ENCODE measurements around the gene FCRL4.
"Not testable (repeated sequence)": the region's sequence is repeated elsewhere in the genome, so short reads cannot be mapped to it uniquely, and the experiment has no call there.

Gene FCRL4

GRCh38 chr1:157562515-157562914, 35.4 kb downstream of the FCRL4 start:
- no peak overlapping the region for H3K27ac ChIP-seq (ENCODE audit: low read depth in 2 of 2, low read length in 2 of 2)
- H3K4me1 ChIP-seq (ENCODE audit: control insufficient read depth in 2 of 2, insufficient read depth in 2 of 2, low read length in 2 of 2) = peaks cover 0 to 3% of the 10 kb centered on the region in 2 donors
- no peaks in the 10 kb centered on the region for H3K9me3 ChIP-seq (ENCODE audit: control insufficient read depth in 2 of 2, low read length in 2 of 2)
- no peak overlapping the region for H3K4me3 ChIP-seq (ENCODE audit: low read length in 2 of 2)
- H3K9ac ChIP-seq (ENCODE audit: low read depth in 1 of 2, low read length in 2 of 2) = no peak overlapping the region
- no peaks in the 10 kb centered on the region for H3K36me3 ChIP-seq (ENCODE audit: control insufficient read depth in 2 of 2, insufficient read depth in 2 of 2, low read length in 2 of 2)
- no peaks in the 10 kb centered on the region for H3K27me3 ChIP-seq (ENCODE audit: control insufficient read depth in 2 of 2, insufficient read depth in 2 of 2, low read length in 2 of 2)

- H3K27ac ChIP-seq (ENCODE audit: low read depth in 2 of 2, low read length in 2 of 2) = no peak overlapping the region
- H3K9ac ChIP-seq (ENCODE audit: low read depth in 1 of 2, low read length in 2 of 2) = no peak overlapping the region
- no peaks in the 10 kb centered on the region for H3K27me3 ChIP-seq (ENCODE audit: control insufficient read depth in 2 of 2, insufficient read depth in 2 of 2, low read length in 2 of 2)
- peaks cover 0 to 3% of the 10 kb centered on the region in 2 donors for H3K4me1 ChIP-seq (ENCODE audit: control insufficient read depth in 2 of 2, insufficient read depth in 2 of 2, low read length in 2 of 2)
- no peaks in the 10 kb centered on the region for H3K36me3 ChIP-seq (ENCODE audit: control insufficient read depth in 2 of 2, insufficient read depth in 2 of 2, low read length in 2 of 2)
- no peaks in the 10 kb centered on the region for H3K9me3 ChIP-seq (ENCODE audit: control insufficient read depth in 2 of 2, low read length in 2 of 2)
- no peak overlapping the region for H3K4me3 ChIP-seq (ENCODE audit: low read length in 2 of 2)
These were observed 39.8 kb downstream of the FCRL4 start for GRCh38 chr1:157558119-157558518.

- no peaks in the 10 kb centered on the region for H3K4me1 ChIP-seq (ENCODE audit: control insufficient read depth in 2 of 2, insufficient read depth in 2 of 2, low read length in 2 of 2)
- no peaks in the 10 kb centered on the region for H3K9me3 ChIP-seq (ENCODE audit: control insufficient read depth in 2 of 2, low read length in 2 of 2)
- no peaks in the 10 kb centered on the region for H3K27me3 ChIP-seq (ENCODE audit: control insufficient read depth in 2 of 2, insufficient read depth in 2 of 2, low read length in 2 of 2)
- H3K4me3 ChIP-seq (ENCODE audit: low read length in 2 of 2) = peak within 1 kb of the TSS in 1 of 2 donors; percentile 51
- no peaks in the 10 kb centered on the region for H3K36me3 ChIP-seq (ENCODE audit: control insufficient read depth in 2 of 2, insufficient read depth in 2 of 2, low read length in 2 of 2)
- H3K27ac ChIP-seq (ENCODE audit: low read depth in 2 of 2, low read length in 2 of 2) = peak within 1 kb of the TSS in 1 of 2 donors; percentile 34
- peak within 1 kb of the TSS in 1 of 2 donors; percentile 3 for H3K9ac ChIP-seq (ENCODE audit: low read depth in 1 of 2, low read length in 2 of 2)
These were observed 45.9 kb downstream of the FCRL4 start, which contains the start of gene FCRL5 for GRCh38 chr1:157551694-157552693. Gene FCRL5, minus strand, starts transcription at chr1:157552515. Its CDS starts 153 bp downstream, at chr1:157552362.

DNA sequence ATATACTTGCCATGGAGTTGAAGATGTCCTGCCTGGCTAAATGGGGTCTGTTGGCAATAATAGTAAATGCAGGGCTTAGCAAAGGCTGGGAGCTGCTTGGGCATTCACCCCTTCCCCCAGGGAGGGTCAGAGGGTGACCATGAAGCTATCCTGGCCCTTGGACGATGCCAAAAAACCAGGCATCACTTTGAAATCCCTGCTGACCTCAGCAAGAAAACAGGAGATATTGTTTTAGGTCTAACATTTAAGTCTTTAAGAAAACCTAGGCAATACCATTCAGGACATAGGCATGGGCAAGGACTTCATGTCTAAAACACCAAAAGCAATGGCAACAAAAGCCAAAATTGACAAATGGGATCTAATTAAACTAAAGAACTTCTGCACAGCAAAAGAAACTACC, 49.8 kb downstream of the FCRL4 start:
- not testable (repeated sequence) for H3K9me3 ChIP-seq (ENCODE audit: control insufficient read depth in 2 of 2, low read length in 2 of 2); H3K4me3 ChIP-seq (ENCODE audit: low read length in 2 of 2); H3K36me3 ChIP-seq (ENCODE audit: control insufficient read depth in 2 of 2, insufficient read depth in 2 of 2, low read length in 2 of 2); H3K27ac ChIP-seq (ENCODE audit: low read depth in 2 of 2, low read length in 2 of 2); H3K27me3 ChIP-seq (ENCODE audit: control insufficient read depth in 2 of 2, insufficient read depth in 2 of 2, low read length in 2 of 2); H3K9ac ChIP-seq (ENCODE audit: low read depth in 1 of 2, low read length in 2 of 2); H3K4me1 ChIP-seq (ENCODE audit: control insufficient read depth in 2 of 2, insufficient read depth in 2 of 2, low read length in 2 of 2)

- H3K27ac ChIP-seq (ENCODE audit: low read depth in 2 of 2, low read length in 2 of 2) = no peak overlapping the region
- no peak overlapping the region for H3K4me3 ChIP-seq (ENCODE audit: low read length in 2 of 2)
- no peaks in the 10 kb centered on the region for H3K4me1 ChIP-seq (ENCODE audit: control insufficient read depth in 2 of 2, insufficient read depth in 2 of 2, low read length in 2 of 2)
- no peak overlapping the region for H3K9ac ChIP-seq (ENCODE audit: low read depth in 1 of 2, low read length in 2 of 2)
- no peaks in the 10 kb centered on the region for H3K36me3 ChIP-seq (ENCODE audit: control insufficient read depth in 2 of 2, insufficient read depth in 2 of 2, low read length in 2 of 2)
- no peaks in the 10 kb centered on the region for H3K9me3 ChIP-seq (ENCODE audit: control insufficient read depth in 2 of 2, low read length in 2 of 2)
- H3K27me3 ChIP-seq (ENCODE audit: control insufficient read depth in 2 of 2, insufficient read depth in 2 of 2, low read length in 2 of 2) = peaks cover 2 to 4% of the 10 kb centered on the region in 2 donors
These were observed 55.2 kb downstream of the FCRL4 start for GRCh38 chr1:157542676-157543075.

GRCh38 chr1:157540852-157541251, 57.0 kb downstream of the FCRL4 start:
- no peaks in the 10 kb centered on the region for H3K36me3 ChIP-seq (ENCODE audit: control insufficient read depth in 2 of 2, insufficient read depth in 2 of 2, low read length in 2 of 2)
- no peaks in the 10 kb centered on the region for H3K9me3 ChIP-seq (ENCODE audit: control insufficient read depth in 2 of 2, low read length in 2 of 2)
- no peak overlapping the region for H3K9ac ChIP-seq (ENCODE audit: low read depth in 1 of 2, low read length in 2 of 2)
- peaks cover 2 to 4% of the 10 kb centered on the region in 2 donors for H3K27me3 ChIP-seq (ENCODE audit: control insufficient read depth in 2 of 2, insufficient read depth in 2 of 2, low read length in 2 of 2)
- H3K4me3 ChIP-seq (ENCODE audit: low read length in 2 of 2) = no peak overlapping the region
- no peak overlapping the region for H3K27ac ChIP-seq (ENCODE audit: low read depth in 2 of 2, low read length in 2 of 2)
- no peaks in the 10 kb centered on the region for H3K4me1 ChIP-seq (ENCODE audit: control insufficient read depth in 2 of 2, insufficient read depth in 2 of 2, low read length in 2 of 2)

GRCh38 chr1:157540160-157540748, 57.6 kb downstream of the FCRL4 start:
- no peaks in the 10 kb centered on the region for H3K36me3 ChIP-seq (ENCODE audit: control insufficient read depth in 2 of 2, insufficient read depth in 2 of 2, low read length in 2 of 2)
- no peak overlapping the region for H3K9ac ChIP-seq (ENCODE audit: low read depth in 1 of 2, low read length in 2 of 2)
- H3K4me1 ChIP-seq (ENCODE audit: control insufficient read depth in 2 of 2, insufficient read depth in 2 of 2, low read length in 2 of 2) = no peaks in the 10 kb centered on the region
- H3K27me3 ChIP-seq (ENCODE audit: control insufficient read depth in 2 of 2, insufficient read depth in 2 of 2, low read length in 2 of 2) = peaks cover 2 to 4% of the 10 kb centered on the region in 2 donors
- H3K27ac ChIP-seq (ENCODE audit: low read depth in 2 of 2, low read length in 2 of 2) = no peak overlapping the region
- no peaks in the 10 kb centered on the region for H3K9me3 ChIP-seq (ENCODE audit: control insufficient read depth in 2 of 2, low read length in 2 of 2)
- H3K4me3 ChIP-seq (ENCODE audit: low read length in 2 of 2) = no peak overlapping the region

- Histone ChIP-seq H3K9me3 (ENCODE audit: control insufficient read depth in 2 of 2, low read length in 2 of 2) (no peaks in the 10 kb centered on the region), H3K27ac (ENCODE audit: low read depth in 2 of 2, low read length in 2 of 2) (no peak overlapping the region), H3K4me1 (ENCODE audit: control insufficient read depth in 2 of 2, insufficient read depth in 2 of 2, low read length in 2 of 2) (no peaks in the 10 kb centered on the region), H3K27me3 (ENCODE audit: control insufficient read depth in 2 of 2, insufficient read depth in 2 of 2, low read length in 2 of 2) (peaks cover 2 to 4% of the 10 kb centered on the region in 2 donors), H3K9ac (ENCODE audit: low read depth in 1 of 2, low read length in 2 of 2) (no peak overlapping the region), H3K36me3 (ENCODE audit: control insufficient read depth in 2 of 2, insufficient read depth in 2 of 2, low read length in 2 of 2) (no peaks in the 10 kb centered on the region), H3K4me3 (ENCODE audit: low read length in 2 of 2) (no peak overlapping the region)
These were observed 58.3 kb downstream of the FCRL4 start for GRCh38 chr1:157539568-157539967.

DNA sequence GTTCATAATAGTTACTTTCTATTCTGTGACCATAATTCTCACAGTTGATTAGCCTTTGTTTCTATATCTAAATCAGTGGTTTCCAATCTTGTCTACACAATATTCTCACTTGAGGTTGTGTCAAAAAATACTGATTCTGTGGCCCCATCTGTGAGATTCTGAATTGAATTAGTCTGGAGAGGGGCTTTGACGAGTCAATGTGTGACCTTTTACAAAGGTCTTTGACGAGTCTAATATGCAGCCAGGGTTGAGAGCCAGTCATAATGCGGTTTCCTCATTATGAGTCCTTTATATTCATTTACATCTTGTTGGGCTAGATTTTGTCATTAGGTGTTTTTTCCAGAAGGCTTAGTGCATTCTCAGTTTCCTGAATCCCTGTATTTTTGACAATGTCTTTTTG, 65.3 kb downstream of the FCRL4 start:
- Histone ChIP-seq H3K27me3 (ENCODE audit: control insufficient read depth in 2 of 2, insufficient read depth in 2 of 2, low read length in 2 of 2) (no peaks in the 10 kb centered on the region), H3K9me3 (ENCODE audit: control insufficient read depth in 2 of 2, low read length in 2 of 2) (no peaks in the 10 kb centered on the region), H3K4me1 (ENCODE audit: control insufficient read depth in 2 of 2, insufficient read depth in 2 of 2, low read length in 2 of 2) (no peaks in the 10 kb centered on the region), H3K9ac (ENCODE audit: low read depth in 1 of 2, low read length in 2 of 2) (no peak overlapping the region), H3K36me3 (ENCODE audit: control insufficient read depth in 2 of 2, insufficient read depth in 2 of 2, low read length in 2 of 2) (no peaks in the 10 kb centered on the region), H3K27ac (ENCODE audit: low read depth in 2 of 2, low read length in 2 of 2) (no peak overlapping the region), H3K4me3 (ENCODE audit: low read length in 2 of 2) (no peak overlapping the region)

GRCh38 chr1:157523774-157524493, 74.0 kb downstream of the FCRL4 start:
- Histone ChIP-seq H3K27me3 (ENCODE audit: control insufficient read depth in 2 of 2, insufficient read depth in 2 of 2, low read length in 2 of 2) (no peaks in the 10 kb centered on the region), H3K27ac (ENCODE audit: low read depth in 2 of 2, low read length in 2 of 2) (peak overlapping the region; percentile 6 to 40), H3K4me3 (ENCODE audit: low read length in 2 of 2) (no peak overlapping the region), H3K36me3 (ENCODE audit: control insufficient read depth in 2 of 2, insufficient read depth in 2 of 2, low read length in 2 of 2) (no peaks in the 10 kb centered on the region), H3K4me1 (ENCODE audit: control insufficient read depth in 2 of 2, insufficient read depth in 2 of 2, low read length in 2 of 2) (no peaks in the 10 kb centered on the region), H3K9ac (ENCODE audit: low read depth in 1 of 2, low read length in 2 of 2) (no peak overlapping the region), H3K9me3 (ENCODE audit: control insufficient read depth in 2 of 2, low read length in 2 of 2) (no peaks in the 10 kb centered on the region)
